Ascending aorta (tissue), 2 donors: ENCODE data around the gene NEDD9. TPM values are rescaled to one million over a fixed set of nuclear protein-coding genes. Genes with fewer than 3 reads are reported as not detected.

Experiments used
- DNase-seq, 2 donors: peaks; one replicate each; pipeline ENCODE4 v3.0.0-alpha.2; 2019; ENCODE audit warnings: low spot score in 2 of 2
- H3K27ac ChIP-seq, 2 donors: fragments of 200-600 bp; sonication (generic); one replicate each; pipeline ENCODE4 v1.5.1; 2016 to 2017; ENCODE audit warnings: mild to moderate bottlenecking in 1 of 2
- H3K27me3 ChIP-seq: fragments of 200-600 bp; sonication (generic); one replicate; pipeline ENCODE4 v1.5.1; 2017
- H3K36me3 ChIP-seq, 2 donors: fragments of 200-600 bp; sonication (generic); one replicate each; pipeline ENCODE4 v1.5.1; 2016
- H3K4me1 ChIP-seq, 2 donors: fragments of 200-600 bp; sonication (generic); one replicate each; pipeline ENCODE4 v1.5.1; 2016 to 2017; ENCODE audit warnings: mild to moderate bottlenecking in 1 of 2
- H3K4me3 ChIP-seq, 2 donors: fragments of 200-600 bp; sonication (generic); one replicate each; pipeline ENCODE4 v1.5.1; 2016 to 2017; ENCODE audit warnings: mild to moderate bottlenecking in 1 of 2
- H3K9me3 ChIP-seq, 2 donors: fragments of 200-600 bp; sonication (generic); one replicate each; pipeline ENCODE4 v1.5.1; 2016
- intact Hi-C: fragments of 100-400 bp; cut with DNase I; formaldehyde crosslinking; loops from one replicate; pipeline ENCODE4 v1.15.1; 2023
- total RNA-seq: library from RNA; depleted of rRNA; stranded (reverse); fragments of >200 nt; gene quantifications from one replicate; pipeline ENCODE4 v1.1.0, GENCODE V29; 2016
- TF ChIP-seq, protein P1 (sequence below), 3 experiments: fragments of 200-600 bp in 2 of 3; fragments of 450-650 bp in 1 of 3; sonication (generic) in 2 of 3; IDR thresholded peaks; one replicate each; pipeline ENCODE4 v1.5.1; 2016 to 2019; ENCODE audit warnings: antibody characterized with exemption in 3 of 3, mild to moderate bottlenecking in 1 of 3, moderate library complexity in 1 of 3

NEDD9 gene
- total RNA-seq, 1 donor from 2014 or later: 150 TPM

DNA sequence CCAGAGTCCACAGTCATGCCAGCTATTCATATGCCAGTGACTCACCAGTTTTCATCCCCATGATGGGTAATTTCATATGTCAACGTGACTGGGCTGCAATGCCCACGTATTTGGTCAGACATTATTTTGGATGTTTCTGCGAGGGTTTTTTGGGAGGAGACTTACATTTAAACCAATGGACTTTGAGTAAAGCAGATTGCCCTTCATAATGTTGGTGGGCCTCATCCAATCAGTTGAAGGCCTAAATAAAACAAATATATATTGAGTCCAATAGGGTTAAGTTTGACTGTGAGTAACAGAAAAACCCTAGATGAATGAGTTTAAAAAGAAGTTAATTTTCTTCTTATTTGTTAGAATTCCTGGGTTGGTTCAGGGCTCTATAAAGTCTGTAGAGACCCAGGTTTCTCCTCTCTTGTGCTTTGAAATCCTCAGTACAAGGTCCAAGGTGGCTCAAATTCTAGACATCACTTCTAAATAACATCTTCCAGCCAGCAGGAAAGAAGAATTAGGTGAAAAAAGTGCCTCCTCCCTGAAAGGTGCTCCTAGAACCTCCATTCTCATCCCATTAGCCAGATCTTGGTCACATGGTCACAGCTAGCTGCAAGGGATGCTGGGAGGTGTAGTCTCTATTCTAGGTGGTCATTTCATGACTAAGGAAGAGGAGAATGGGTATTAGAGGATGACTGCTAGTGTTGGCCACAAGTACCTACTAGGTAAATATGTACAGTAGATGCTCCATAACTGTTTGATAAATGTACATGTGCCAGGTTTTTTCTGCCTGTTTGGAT, 16.7 kb upstream of the NEDD9 start:
- intact Hi-C loops: no loop called here
- H3K4me1 ChIP-seq: peaks cover 14 to 49% of the 10 kb centered on the region in 2 donors

GRCh38 chr6:11246722-11247121, 14.3 kb upstream of the NEDD9 start:
- intact Hi-C loops: no loop called here
- H3K4me1 ChIP-seq: peaks cover 14 to 52% of the 10 kb centered on the region in 2 donors

More for the DNA sequence above, 16.7 kb upstream of the NEDD9 start:
- no peaks in the 10 kb centered on the region for H3K9me3 ChIP-seq
- H3K27ac ChIP-seq: peak overlapping the region in 1 of 2 donors; percentile 92
- no peaks in the 10 kb centered on the region for H3K36me3 ChIP-seq
- no peaks in the 10 kb centered on the region for H3K27me3 ChIP-seq
- TF ChIP-seq, protein P1, sequence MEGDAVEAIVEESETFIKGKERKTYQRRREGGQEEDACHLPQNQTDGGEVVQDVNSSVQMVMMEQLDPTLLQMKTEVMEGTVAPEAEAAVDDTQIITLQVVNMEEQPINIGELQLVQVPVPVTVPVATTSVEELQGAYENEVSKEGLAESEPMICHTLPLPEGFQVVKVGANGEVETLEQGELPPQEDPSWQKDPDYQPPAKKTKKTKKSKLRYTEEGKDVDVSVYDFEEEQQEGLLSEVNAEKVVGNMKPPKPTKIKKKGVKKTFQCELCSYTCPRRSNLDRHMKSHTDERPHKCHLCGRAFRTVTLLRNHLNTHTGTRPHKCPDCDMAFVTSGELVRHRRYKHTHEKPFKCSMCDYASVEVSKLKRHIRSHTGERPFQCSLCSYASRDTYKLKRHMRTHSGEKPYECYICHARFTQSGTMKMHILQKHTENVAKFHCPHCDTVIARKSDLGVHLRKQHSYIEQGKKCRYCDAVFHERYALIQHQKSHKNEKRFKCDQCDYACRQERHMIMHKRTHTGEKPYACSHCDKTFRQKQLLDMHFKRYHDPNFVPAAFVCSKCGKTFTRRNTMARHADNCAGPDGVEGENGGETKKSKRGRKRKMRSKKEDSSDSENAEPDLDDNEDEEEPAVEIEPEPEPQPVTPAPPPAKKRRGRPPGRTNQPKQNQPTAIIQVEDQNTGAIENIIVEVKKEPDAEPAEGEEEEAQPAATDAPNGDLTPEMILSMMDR (IDR thresholded peaks at IDR 0.05): no peak
- no peak for DNase-seq
- no peak overlapping the region for H3K4me3 ChIP-seq

GRCh38 chr6:11245381-11246256, 13.2 kb upstream of the NEDD9 start:
- TF ChIP-seq, protein P1 (IDR thresholded peaks at IDR 0.05): no peak
- Histone ChIP-seq H3K4me3 (no peak overlapping the region), H3K27me3 (no peaks in the 10 kb centered on the region), H3K4me1 (peaks cover 11 to 47% of the 10 kb centered on the region in 2 donors), H3K36me3 (no peaks in the 10 kb centered on the region), H3K9me3 (no peaks in the 10 kb centered on the region), H3K27ac (peak overlapping the region; percentile 81 to 89)
- no peak for DNase-seq
- intact Hi-C loops: no loop called here

More at GRCh38 chr6:11246722-11247121, 14.3 kb upstream of the NEDD9 start:
- Histone ChIP-seq H3K36me3 (no peaks in the 10 kb centered on the region), H3K4me3 (no peak overlapping the region), H3K9me3 (no peaks in the 10 kb centered on the region), H3K27ac (peak overlapping the region; percentile 81 to 89), H3K27me3 (no peaks in the 10 kb centered on the region)
- TF ChIP-seq, protein P1 (IDR thresholded peaks at IDR 0.05): no peak
- DNase-seq: no peak

DNA sequence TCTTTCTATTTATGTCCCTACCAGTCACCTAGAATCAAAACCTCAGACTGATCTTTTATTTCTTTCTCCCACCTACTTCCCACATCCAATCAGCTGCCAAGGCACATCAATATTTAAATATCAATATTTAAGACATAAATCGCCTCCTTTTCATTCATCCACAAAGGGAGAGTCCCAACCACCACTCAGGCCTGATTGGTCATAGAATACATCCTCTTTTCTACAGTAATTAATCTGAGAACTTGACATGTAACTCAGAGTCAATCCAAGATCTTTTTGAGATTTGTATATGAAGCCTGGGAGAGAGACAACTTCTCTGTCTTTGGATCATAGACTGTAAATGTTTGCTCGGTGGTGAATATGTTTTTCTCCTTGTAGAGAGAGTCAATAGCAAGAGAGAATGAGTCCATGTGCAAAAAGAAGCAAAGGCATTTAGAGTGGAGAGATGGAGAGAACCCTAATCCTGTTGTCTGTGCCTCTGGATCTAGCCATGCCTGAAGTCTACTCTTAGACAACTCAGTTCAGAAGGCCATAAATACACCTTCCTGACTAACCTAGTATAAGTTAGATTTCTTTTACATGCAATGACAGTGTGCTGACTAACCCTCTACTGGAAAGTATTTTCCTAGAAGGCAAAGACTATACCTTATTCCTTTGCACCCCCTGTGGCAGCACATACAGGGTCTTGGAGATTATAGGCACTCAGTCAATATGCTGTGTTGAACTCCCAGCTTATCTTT, 12.1 kb upstream of the NEDD9 start:
- Histone ChIP-seq H3K4me3 (no peak overlapping the region), H3K9me3 (no peaks in the 10 kb centered on the region), H3K27me3 (no peaks in the 10 kb centered on the region), H3K36me3 (no peaks in the 10 kb centered on the region), H3K4me1 (peaks cover 11 to 38% of the 10 kb centered on the region in 2 donors), H3K27ac (peak overlapping the region; percentile 81 to 89)
- TF ChIP-seq, protein P1 (IDR thresholded peaks at IDR 0.05): no peak
- no peak for DNase-seq
- intact Hi-C loops: loop anchor here (5.0 kb wide), 1 partner anchor 123 kb away; no protein-coding TSS in a partner anchor

DNA sequence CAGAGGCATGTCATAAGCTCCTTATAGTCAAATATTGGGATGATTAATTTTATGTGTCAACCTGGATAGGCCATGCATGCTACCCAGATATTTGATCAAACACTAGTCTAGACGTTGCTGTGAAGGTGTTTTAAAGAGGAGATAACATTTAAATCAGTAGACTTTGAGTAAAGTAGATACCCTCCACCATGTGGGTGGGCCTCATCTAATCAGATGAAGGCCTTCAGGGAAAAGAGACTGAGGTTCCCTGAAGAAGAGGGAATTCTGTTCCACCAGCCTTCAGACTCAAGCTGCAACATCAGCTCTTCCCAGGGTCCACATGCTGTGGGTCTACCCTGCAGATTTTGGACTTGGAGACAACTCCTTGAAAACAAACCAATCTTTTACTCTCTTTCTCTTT, 11.4 kb upstream of the NEDD9 start:
- intact Hi-C loops: loop anchor here (5.0 kb wide), 1 partner anchor 123 kb away; no protein-coding TSS in a partner anchor
- peak in 1 of 2 donors; percentile 27 for DNase-seq
- Histone ChIP-seq H3K4me3 (no peak overlapping the region), H3K4me1 (peaks cover 11 to 38% of the 10 kb centered on the region in 2 donors), H3K27me3 (no peaks in the 10 kb centered on the region), H3K9me3 (no peaks in the 10 kb centered on the region), H3K36me3 (no peaks in the 10 kb centered on the region), H3K27ac (peak overlapping the region; percentile 81 to 89)
- TF ChIP-seq, protein P1 (IDR thresholded peaks at IDR 0.05): no peak
